Parathyroid adenoma (tissue), 2 donors: ENCODE data around the gene RUFY4.
"Not testable (repeated sequence)": the region's sequence is repeated elsewhere in the genome, so short reads cannot be mapped to it uniquely, and the experiment has no call there.

Source experiments
- H2AFZ ChIP-seq: fragments of 300-600 bp; sonication (generic); one replicate; pipeline ENCODE4 v1.7.0; 2017; ENCODE audit warnings: antibody characterized with exemption, mild to moderate bottlenecking
- H3K27ac ChIP-seq: fragments of 300-600 bp; sonication (generic); one replicate; pipeline ENCODE4 v1.7.0; 2017
- H3K27me3 ChIP-seq: fragments of 300-600 bp; sonication (generic); one replicate; pipeline ENCODE4 v1.7.0; 2017; ENCODE audit warnings: low read length; ENCODE audit not compliant: control insufficient read depth, insufficient read depth
- H3K36me3 ChIP-seq: fragments of 300-600 bp; sonication (generic); one replicate; pipeline ENCODE4 v1.7.0; 2017; ENCODE audit warnings: low read length; ENCODE audit not compliant: control insufficient read depth, insufficient read depth
- H3K4me1 ChIP-seq: fragments of 300-600 bp; sonication (generic); one replicate; pipeline ENCODE4 v1.7.0; 2017; ENCODE audit warnings: control low read depth
- H3K4me2 ChIP-seq: fragments of 300-600 bp; sonication (generic); one replicate; pipeline ENCODE4 v1.7.0; 2017; ENCODE audit warnings: low read length
- H3K4me3 ChIP-seq: fragments of 300-600 bp; sonication (generic); one replicate; pipeline ENCODE4 v1.7.0; 2017; ENCODE audit warnings: low read depth, low read length
- H3K79me2 ChIP-seq: fragments of 300-600 bp; sonication (generic); one replicate; pipeline ENCODE4 v1.7.0; 2017; ENCODE audit warnings: control low read depth
- H3K9ac ChIP-seq: fragments of 300-600 bp; sonication (generic); one replicate; pipeline ENCODE4 v1.7.0; 2017; ENCODE audit warnings: mild to moderate bottlenecking
- H3K9me3 ChIP-seq: fragments of 300-600 bp; sonication (generic); one replicate; pipeline ENCODE4 v1.7.0; 2017; ENCODE audit warnings: low read length; ENCODE audit not compliant: control insufficient read depth
- TF ChIP-seq, protein P1 (sequence below): fragments of 300-600 bp; sonication (generic); IDR thresholded peaks from one replicate; pipeline ENCODE4 v1.7.0; 2017; ENCODE audit warnings: antibody characterized with exemption, mild to moderate bottlenecking
- donor health status: primary hyperparathyroidism.

Gene RUFY4

DNA sequence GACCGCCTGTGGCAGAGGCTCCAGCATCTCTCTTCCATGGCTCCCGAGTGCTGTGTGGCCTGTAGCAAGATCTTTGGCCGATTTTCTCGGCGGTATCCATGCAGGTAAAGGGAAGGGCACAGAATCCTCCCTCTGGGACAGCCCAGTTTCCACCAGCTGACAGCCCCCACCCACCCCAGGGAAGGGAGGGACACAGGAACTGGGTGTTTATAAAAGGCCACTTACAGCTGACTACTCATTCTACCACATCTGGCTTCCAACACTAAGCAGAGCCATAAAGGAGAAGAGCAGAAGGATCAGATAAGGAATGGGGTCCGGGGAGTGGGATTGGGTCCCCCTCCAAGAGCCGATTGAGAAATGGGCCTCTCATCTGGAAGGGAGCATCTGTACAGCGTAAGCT, 20.2 kb downstream of the RUFY4 start:
- Histone ChIP-seq H3K4me3 (no peak overlapping the region), H2AFZ (no peak overlapping the region), H3K36me3 (no peaks in the 10 kb centered on the region), H3K4me1 (no peaks in the 10 kb centered on the region), H3K27me3 (no peaks in the 10 kb centered on the region), H3K9ac (no peak overlapping the region), H3K9me3 (no peaks in the 10 kb centered on the region), H3K4me2 (no peak overlapping the region), H3K27ac (no peak overlapping the region), H3K79me2 (no peaks in the 10 kb centered on the region)
- TF ChIP-seq, protein P1, sequence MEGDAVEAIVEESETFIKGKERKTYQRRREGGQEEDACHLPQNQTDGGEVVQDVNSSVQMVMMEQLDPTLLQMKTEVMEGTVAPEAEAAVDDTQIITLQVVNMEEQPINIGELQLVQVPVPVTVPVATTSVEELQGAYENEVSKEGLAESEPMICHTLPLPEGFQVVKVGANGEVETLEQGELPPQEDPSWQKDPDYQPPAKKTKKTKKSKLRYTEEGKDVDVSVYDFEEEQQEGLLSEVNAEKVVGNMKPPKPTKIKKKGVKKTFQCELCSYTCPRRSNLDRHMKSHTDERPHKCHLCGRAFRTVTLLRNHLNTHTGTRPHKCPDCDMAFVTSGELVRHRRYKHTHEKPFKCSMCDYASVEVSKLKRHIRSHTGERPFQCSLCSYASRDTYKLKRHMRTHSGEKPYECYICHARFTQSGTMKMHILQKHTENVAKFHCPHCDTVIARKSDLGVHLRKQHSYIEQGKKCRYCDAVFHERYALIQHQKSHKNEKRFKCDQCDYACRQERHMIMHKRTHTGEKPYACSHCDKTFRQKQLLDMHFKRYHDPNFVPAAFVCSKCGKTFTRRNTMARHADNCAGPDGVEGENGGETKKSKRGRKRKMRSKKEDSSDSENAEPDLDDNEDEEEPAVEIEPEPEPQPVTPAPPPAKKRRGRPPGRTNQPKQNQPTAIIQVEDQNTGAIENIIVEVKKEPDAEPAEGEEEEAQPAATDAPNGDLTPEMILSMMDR, result no peak

DNA sequence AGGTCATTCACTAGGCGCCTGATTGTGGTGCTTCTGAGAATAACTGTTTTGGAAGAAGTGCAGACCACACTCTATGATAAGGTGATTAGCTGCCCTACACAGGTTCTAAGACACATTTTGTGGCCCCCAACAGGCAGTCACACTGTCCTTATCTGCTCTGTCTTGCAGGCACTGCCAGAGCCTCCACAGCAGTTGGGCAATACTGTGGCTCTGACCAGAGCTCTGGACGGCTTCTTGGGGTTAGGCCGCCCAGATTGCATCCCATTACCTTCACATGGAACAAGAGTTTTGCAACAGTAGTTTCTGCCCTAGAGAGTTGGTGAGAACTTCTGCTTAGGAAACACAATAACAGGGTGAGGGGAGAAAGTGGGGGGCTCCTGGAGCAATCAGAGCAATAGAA, 22.7 kb downstream of the RUFY4 start:
- TF ChIP-seq, protein P1, result no peak
- H3K4me2 ChIP-seq, result no peak overlapping the region

DNA sequence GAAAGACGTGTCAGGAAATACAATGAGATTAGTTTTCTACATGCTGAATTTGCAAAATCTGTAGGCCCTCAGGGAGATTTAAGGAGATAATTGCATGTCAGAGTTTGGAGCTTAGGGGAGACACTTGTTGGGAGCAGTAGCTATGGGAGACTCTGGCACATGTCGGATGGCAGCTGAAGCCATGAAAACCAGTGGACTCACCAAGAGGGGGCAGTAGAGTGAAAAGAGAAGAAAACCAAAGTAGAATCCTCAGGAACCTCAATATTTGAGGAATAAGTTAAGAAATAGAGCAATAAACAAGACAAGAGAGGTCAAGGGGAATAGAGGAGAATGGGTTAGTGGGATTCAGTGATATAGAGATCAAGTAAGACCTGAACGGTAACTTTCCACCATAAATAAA, 24.8 kb downstream of the RUFY4 start:
- no peak overlapping the region for H3K9ac ChIP-seq
- no peaks in the 10 kb centered on the region for H3K27me3 ChIP-seq
- H3K4me1 ChIP-seq, result no peaks in the 10 kb centered on the region
- no peaks in the 10 kb centered on the region for H3K36me3 ChIP-seq
- no peaks in the 10 kb centered on the region for H3K79me2 ChIP-seq
- H3K4me3 ChIP-seq, result no peak overlapping the region
- no peaks in the 10 kb centered on the region for H3K9me3 ChIP-seq
- no peak overlapping the region for H3K4me2 ChIP-seq
- H2AFZ ChIP-seq, result no peak overlapping the region
- H3K27ac ChIP-seq, result no peak overlapping the region
- TF ChIP-seq, protein P1, result no peak

More for the DNA sequence above, 22.7 kb downstream of the RUFY4 start:
- no peaks in the 10 kb centered on the region for H3K79me2 ChIP-seq
- H3K4me3 ChIP-seq, result no peak overlapping the region
- no peaks in the 10 kb centered on the region for H3K36me3 ChIP-seq
- H3K27me3 ChIP-seq, result no peaks in the 10 kb centered on the region
- H3K27ac ChIP-seq, result no peak overlapping the region
- H3K9ac ChIP-seq, result no peak overlapping the region
- H3K9me3 ChIP-seq, result no peaks in the 10 kb centered on the region
- no peaks in the 10 kb centered on the region for H3K4me1 ChIP-seq
- no peak overlapping the region for H2AFZ ChIP-seq

DNA sequence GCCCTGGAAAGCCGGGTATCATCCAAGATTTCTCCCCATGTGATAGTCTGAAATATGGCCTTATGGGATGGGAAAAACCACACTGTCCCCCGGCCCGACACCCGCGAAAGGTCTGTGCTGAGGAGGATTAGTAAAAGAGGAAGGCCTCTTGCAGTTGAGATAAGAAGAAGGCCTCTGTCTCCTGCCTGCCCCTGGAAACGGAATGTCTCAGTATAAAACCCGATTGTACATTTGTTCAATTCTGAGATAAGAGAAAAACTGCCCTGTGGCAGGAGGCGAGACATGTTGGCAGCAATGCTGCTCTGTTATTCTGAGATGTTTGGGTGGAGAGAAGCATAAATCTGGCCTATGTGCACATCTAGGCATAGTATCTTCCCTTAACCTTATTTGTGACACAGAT, 26.8 kb downstream of the RUFY4 start:
- no peak overlapping the region for H2AFZ ChIP-seq
- H3K79me2 ChIP-seq, result no peaks in the 10 kb centered on the region
- H3K27ac ChIP-seq, result no peak overlapping the region
- H3K27me3 ChIP-seq, result no peaks in the 10 kb centered on the region
- H3K9me3 ChIP-seq, result no peaks in the 10 kb centered on the region
- no peak overlapping the region for H3K9ac ChIP-seq
- TF ChIP-seq, protein P1, result no peak
- H3K36me3 ChIP-seq, result no peaks in the 10 kb centered on the region
- H3K4me2 ChIP-seq, result no peak overlapping the region
- no peaks in the 10 kb centered on the region for H3K4me1 ChIP-seq
- H3K4me3 ChIP-seq, result no peak overlapping the region

DNA sequence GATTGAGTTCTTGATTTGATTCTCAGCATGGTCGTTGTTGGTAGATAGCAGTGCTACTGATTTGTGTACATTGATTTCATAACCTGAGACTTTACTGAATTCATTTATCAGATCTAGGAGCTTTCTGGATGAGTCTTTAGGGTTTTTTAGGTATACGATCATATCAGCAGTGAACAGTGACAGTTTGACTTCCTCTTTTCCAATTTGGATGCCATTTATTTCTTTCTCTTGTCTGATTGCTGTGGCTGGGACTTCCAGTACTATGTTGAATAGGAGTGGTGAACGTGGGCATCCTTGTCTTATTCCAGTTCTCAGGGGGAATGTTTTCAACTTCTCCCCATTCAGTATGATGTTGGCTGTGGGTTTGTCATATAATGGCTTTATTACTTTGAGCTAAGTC, 28.9 kb downstream of the RUFY4 start:
- Histone ChIP-seq H3K4me3 (no peak overlapping the region), H3K9ac (no peak overlapping the region), H3K27me3 (no peaks in the 10 kb centered on the region), H3K79me2 (no peaks in the 10 kb centered on the region), H3K4me1 (no peaks in the 10 kb centered on the region), H3K27ac (no peak overlapping the region), H3K36me3 (no peaks in the 10 kb centered on the region), H3K9me3 (no peaks in the 10 kb centered on the region), H3K4me2 (no peak overlapping the region), H2AFZ (no peak overlapping the region)
- TF ChIP-seq, protein P1, result no peak

DNA sequence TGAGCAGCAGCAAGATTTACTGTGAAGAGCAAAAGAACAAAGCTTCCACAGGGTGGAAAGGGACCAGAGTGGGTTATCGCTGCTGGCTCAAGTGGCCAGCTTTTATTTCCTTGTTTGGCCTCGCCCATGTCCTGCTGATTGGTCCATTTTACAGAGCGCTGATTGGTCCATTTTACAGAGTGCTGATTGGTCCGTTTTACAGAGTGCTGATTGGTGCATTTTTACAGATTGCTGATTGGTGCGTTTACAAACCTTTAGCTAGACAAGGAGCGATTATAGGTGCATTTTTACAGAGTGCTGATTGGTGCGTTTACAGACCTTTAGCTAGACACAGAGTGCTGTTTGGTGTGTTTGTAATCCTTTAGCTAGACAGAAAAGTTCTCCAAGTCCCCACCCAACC, 39.8 kb downstream of the RUFY4 start:
- not testable (repeated sequence) for H3K4me1 ChIP-seq, H3K9ac ChIP-seq, H3K79me2 ChIP-seq, H3K9me3 ChIP-seq, H3K27ac ChIP-seq, H3K27me3 ChIP-seq, H3K4me2 ChIP-seq, H3K36me3 ChIP-seq, H3K4me3 ChIP-seq, H2AFZ ChIP-seq

DNA sequence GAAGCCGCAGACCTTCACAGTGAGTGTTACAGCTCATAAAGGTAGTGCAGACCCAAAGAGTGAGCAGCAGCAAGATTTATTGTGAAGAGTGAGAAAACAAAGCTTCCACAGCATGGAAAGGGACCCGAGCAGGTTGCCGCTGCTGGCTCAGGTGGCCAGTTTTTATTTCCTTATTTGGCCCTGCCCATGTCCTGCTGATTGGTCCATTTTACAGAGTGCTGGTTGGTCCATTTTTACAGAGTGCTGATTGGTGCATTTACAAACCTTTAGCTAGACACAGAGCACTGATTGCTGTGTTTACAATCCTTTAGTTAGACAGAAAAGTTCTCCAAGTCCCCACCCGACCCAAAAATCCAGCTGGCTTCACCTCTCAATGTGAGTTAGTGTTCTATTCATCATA, 52.7 kb downstream of the RUFY4 start:
- H3K9ac ChIP-seq, H3K4me2 ChIP-seq, H3K27me3 ChIP-seq, H3K9me3 ChIP-seq, H3K79me2 ChIP-seq, H3K27ac ChIP-seq, H3K4me3 ChIP-seq, H3K36me3 ChIP-seq, H3K4me1 ChIP-seq, H2AFZ ChIP-seq: not testable (repeated sequence)
